ENCODE data around the gene FOXK1. TPM values are rescaled to one million over a fixed set of nuclear protein-coding genes. Genes with fewer than 3 reads are reported as not detected.
"Not testable (repeated sequence)": the region's sequence is repeated elsewhere in the genome, so short reads cannot be mapped to it uniquely, and the experiment has no call there.

Gene FOXK1
- 25.6 and 34.2 TPM in 2 replicates for total RNA-seq (2012; rRNA removed)

- Histone ChIP-seq H3K4me1 (ENCODE audit: control insufficient read depth, insufficient read depth, low read length) (peaks cover 16% of the 10 kb centered on the region), H3K36me3 (ENCODE audit: insufficient read depth, low read length) (peaks cover 2% of the 10 kb centered on the region), H3K4me2 (ENCODE audit: low read length) (peak within 1 kb of the TSS; percentile 92), H3K27me3 (ENCODE audit: control insufficient read depth, insufficient read depth, low read length) (no peaks in the 10 kb centered on the region), H3K4me3 (ENCODE audit: low read length) (peak within 1 kb of the TSS; percentile 89), H3K9me3 (replicated peaks; ENCODE audit: low read length) (no peaks in the 10 kb centered on the region), H3K9ac (ENCODE audit: low read depth, low read length) (peak within 1 kb of the TSS; percentile 97)
Observed at GRCh38 chr7:4681886-4682620, at the start of gene FOXK1. FOXK1 (plus strand) TSS chr7:4682295; CDS start chr7:4682309, 14 bp downstream.

- no peaks in the 10 kb centered on the region for H3K36me3 ChIP-seq (ENCODE audit: insufficient read depth, low read length)
- peaks cover 17% of the 10 kb centered on the region for H3K4me1 ChIP-seq (ENCODE audit: control insufficient read depth, insufficient read depth, low read length)
- no peak overlapping the region for H3K4me2 ChIP-seq (ENCODE audit: low read length)
- no peak overlapping the region for H3K9ac ChIP-seq (ENCODE audit: low read depth, low read length)
- no peaks in the 10 kb centered on the region for H3K9me3 ChIP-seq (replicated peaks; ENCODE audit: low read length)
- H3K27me3 ChIP-seq (ENCODE audit: control insufficient read depth, insufficient read depth, low read length), result no peaks in the 10 kb centered on the region
- H3K4me3 ChIP-seq (ENCODE audit: low read length), result no peak overlapping the region
Observed at GRCh38 chr7:4633012-4633411, 49.1 kb upstream of the FOXK1 start.

- no peaks in the 10 kb centered on the region for H3K36me3 ChIP-seq (ENCODE audit: insufficient read depth, low read length)
Observed at GRCh38 chr7:4634166-4634565, 47.9 kb upstream of the FOXK1 start.

GRCh38 chr7:4638781-4639575 lies 43.1 kb upstream of the FOXK1 start:
- Histone ChIP-seq H3K9me3 (replicated peaks; ENCODE audit: low read length) (no peaks in the 10 kb centered on the region), H3K9ac (ENCODE audit: low read depth, low read length) (no peak overlapping the region), H3K4me3 (ENCODE audit: low read length) (no peak overlapping the region), H3K27me3 (ENCODE audit: control insufficient read depth, insufficient read depth, low read length) (no peaks in the 10 kb centered on the region), H3K36me3 (ENCODE audit: insufficient read depth, low read length) (no peaks in the 10 kb centered on the region), H3K4me1 (ENCODE audit: control insufficient read depth, insufficient read depth, low read length) (peaks cover 11% of the 10 kb centered on the region), H3K4me2 (ENCODE audit: low read length) (no peak overlapping the region)

More at GRCh38 chr7:4634166-4634565, 47.9 kb upstream of the FOXK1 start:
- H3K9ac ChIP-seq (ENCODE audit: low read depth, low read length), result no peak overlapping the region
- no peak overlapping the region for H3K4me2 ChIP-seq (ENCODE audit: low read length)
- no peaks in the 10 kb centered on the region for H3K9me3 ChIP-seq (replicated peaks; ENCODE audit: low read length)
- H3K4me1 ChIP-seq (ENCODE audit: control insufficient read depth, insufficient read depth, low read length), result peaks cover 17% of the 10 kb centered on the region
- H3K27me3 ChIP-seq (ENCODE audit: control insufficient read depth, insufficient read depth, low read length), result no peaks in the 10 kb centered on the region
- H3K4me3 ChIP-seq (ENCODE audit: low read length), result no peak overlapping the region

- Histone ChIP-seq H3K27me3 (ENCODE audit: control insufficient read depth, insufficient read depth, low read length) (no peaks in the 10 kb centered on the region), H3K36me3 (ENCODE audit: insufficient read depth, low read length) (no peaks in the 10 kb centered on the region), H3K9ac (ENCODE audit: low read depth, low read length) (peak overlapping the region; percentile 93), H3K9me3 (replicated peaks; ENCODE audit: low read length) (no peaks in the 10 kb centered on the region), H3K4me3 (ENCODE audit: low read length) (peak overlapping the region; percentile 78), H3K4me2 (ENCODE audit: low read length) (peak overlapping the region; percentile 95), H3K4me1 (ENCODE audit: control insufficient read depth, insufficient read depth, low read length) (peaks cover 11% of the 10 kb centered on the region)
Observed at GRCh38 chr7:4641091-4641666, 40.9 kb upstream of the FOXK1 start.

- peak overlapping the region; percentile 95 for H3K4me2 ChIP-seq (ENCODE audit: low read length)
- no peaks in the 10 kb centered on the region for H3K27me3 ChIP-seq (ENCODE audit: control insufficient read depth, insufficient read depth, low read length)
- H3K9ac ChIP-seq (ENCODE audit: low read depth, low read length), result peak overlapping the region; percentile 93
- H3K4me1 ChIP-seq (ENCODE audit: control insufficient read depth, insufficient read depth, low read length), result peaks cover 11% of the 10 kb centered on the region
- H3K9me3 ChIP-seq (replicated peaks; ENCODE audit: low read length), result no peaks in the 10 kb centered on the region
- H3K36me3 ChIP-seq (ENCODE audit: insufficient read depth, low read length), result no peaks in the 10 kb centered on the region
- peak overlapping the region; percentile 78 for H3K4me3 ChIP-seq (ENCODE audit: low read length)
Observed at GRCh38 chr7:4641667-4642467, 40.2 kb upstream of the FOXK1 start.

- Histone ChIP-seq H3K36me3 (ENCODE audit: insufficient read depth, low read length) (no peaks in the 10 kb centered on the region), H3K9me3 (replicated peaks; ENCODE audit: low read length) (no peaks in the 10 kb centered on the region), H3K4me1 (ENCODE audit: control insufficient read depth, insufficient read depth, low read length) (peaks cover 11% of the 10 kb centered on the region), H3K4me2 (ENCODE audit: low read length) (peak overlapping the region; percentile 95), H3K4me3 (ENCODE audit: low read length) (peak overlapping the region; percentile 78), H3K9ac (ENCODE audit: low read depth, low read length) (peak overlapping the region; percentile 93), H3K27me3 (ENCODE audit: control insufficient read depth, insufficient read depth, low read length) (no peaks in the 10 kb centered on the region)
Observed at GRCh38 chr7:4642468-4643203, 39.5 kb upstream of the FOXK1 start.

- not testable (repeated sequence) for H3K4me2 ChIP-seq (ENCODE audit: low read length); H3K36me3 ChIP-seq (ENCODE audit: insufficient read depth, low read length); H3K4me3 ChIP-seq (ENCODE audit: low read length); H3K9ac ChIP-seq (ENCODE audit: low read depth, low read length); H3K9me3 ChIP-seq (replicated peaks; ENCODE audit: low read length); H3K27me3 ChIP-seq (ENCODE audit: control insufficient read depth, insufficient read depth, low read length)
- peaks cover 11% of the 10 kb centered on the region for H3K4me1 ChIP-seq (ENCODE audit: control insufficient read depth, insufficient read depth, low read length)
Observed at GRCh38 chr7:4643204-4643471, 39.0 kb upstream of the FOXK1 start.

GRCh38 chr7:4645246-4645645 lies 36.8 kb upstream of the FOXK1 start:
- Histone ChIP-seq H3K27me3 (ENCODE audit: control insufficient read depth, insufficient read depth, low read length) (no peaks in the 10 kb centered on the region), H3K4me3 (ENCODE audit: low read length) (no peak overlapping the region), H3K4me2 (ENCODE audit: low read length) (no peak overlapping the region), H3K9ac (ENCODE audit: low read depth, low read length) (no peak overlapping the region), H3K4me1 (ENCODE audit: control insufficient read depth, insufficient read depth, low read length) (peaks cover 11% of the 10 kb centered on the region), H3K9me3 (replicated peaks; ENCODE audit: low read length) (no peaks in the 10 kb centered on the region), H3K36me3 (ENCODE audit: insufficient read depth, low read length) (no peaks in the 10 kb centered on the region)

GRCh38 chr7:4648111-4648510 lies 34.0 kb upstream of the FOXK1 start:
- Histone ChIP-seq H3K27me3 (ENCODE audit: control insufficient read depth, insufficient read depth, low read length) (no peaks in the 10 kb centered on the region), H3K9ac (ENCODE audit: low read depth, low read length) (no peak overlapping the region), H3K9me3 (replicated peaks; ENCODE audit: low read length) (no peaks in the 10 kb centered on the region), H3K4me3 (ENCODE audit: low read length) (no peak overlapping the region), H3K36me3 (ENCODE audit: insufficient read depth, low read length) (no peaks in the 10 kb centered on the region), H3K4me2 (ENCODE audit: low read length) (no peak overlapping the region), H3K4me1 (ENCODE audit: control insufficient read depth, insufficient read depth, low read length) (no peaks in the 10 kb centered on the region)
